Brain microvascular endothelial cell (primary cell): ENCODE measurements around the gene TPI1.

ENCODE experiments used
- DNase-seq: peaks from one replicate; pipeline ENCODE4 v3.0.0-alpha.2; 2020
- H3K27ac ChIP-seq: fragments of 250-450 bp; sonication (Bioruptor Pico); 2 replicates; pipeline ENCODE4 v1.5.1; 2020; ENCODE audit warnings: mild to moderate bottlenecking, moderate library complexity
- H3K27me3 ChIP-seq: fragments of 250-450 bp; sonication (Bioruptor Pico); replicated peaks from 2 replicates; pipeline ENCODE4 v1.5.1; 2020; ENCODE audit warnings: mild to moderate bottlenecking
- H3K36me3 ChIP-seq: fragments of 250-450 bp; sonication (Bioruptor Pico); replicated peaks from 2 replicates; pipeline ENCODE4 v1.5.1; 2020; ENCODE audit warnings: mild to moderate bottlenecking
- H3K4me3 ChIP-seq: 2 replicates; pipeline ENCODE4 v1.5.1; 2011; ENCODE audit warnings: low read depth, mild to moderate bottlenecking, control low read depth, low read length, moderate library complexity
- CTCF ChIP-seq: IDR thresholded peaks from 2 replicates; pipeline ENCODE4 v1.5.1; 2011; ENCODE audit warnings: low read depth, mild to moderate bottlenecking, moderate library complexity, low read length, control low read depth, inconsistent platforms; ENCODE audit errors: missing control alignments
- in situ Hi-C: cut with HindIII; loops from 2 replicates; pipeline ENCODE4 v1.10.0; 2017; ENCODE audit warnings: low sequenced_read_pairs, low pct_ligation_motif_present

Gene TPI1

DNA sequence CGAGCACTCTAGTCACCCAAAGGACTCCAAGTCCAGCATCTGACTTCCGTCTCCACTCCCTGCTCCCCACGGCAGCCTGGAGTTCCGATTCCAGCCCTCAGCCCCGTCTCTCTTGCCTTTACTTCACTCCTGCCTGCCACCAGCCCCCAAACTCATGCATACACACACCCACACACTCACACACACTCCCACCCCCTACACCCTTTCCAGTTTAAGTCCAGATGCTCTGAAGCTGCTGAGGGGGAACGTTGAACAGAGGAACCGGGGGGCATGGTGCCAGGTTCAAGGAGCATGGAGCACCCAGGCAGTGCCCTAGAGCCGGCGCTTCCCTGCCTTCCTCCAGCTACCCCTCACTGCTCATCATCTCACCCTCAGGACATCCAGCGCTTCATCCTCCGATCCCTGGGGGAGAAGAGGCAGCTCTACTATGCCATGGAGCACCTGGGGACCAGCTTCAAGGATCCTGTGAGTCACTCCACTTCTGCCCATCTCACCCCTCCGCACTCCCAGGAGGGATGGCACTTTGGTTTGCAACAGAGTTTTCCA is 35.8 kb upstream of the TPI1 start:
- no peak for TF ChIP-seq CTCF
- Histone ChIP-seq H3K36me3 (peaks cover 45% of the 10 kb centered on the region), H3K27me3 (no peaks in the 10 kb centered on the region), H3K4me3 (no peak overlapping the region), H3K27ac (no peak overlapping the region)
- in situ Hi-C loops, result no loop called here
- no peak for DNase-seq

- in situ Hi-C loops, result no loop called here
- no peak overlapping the region for H3K4me3 ChIP-seq
- H3K36me3 ChIP-seq, result peaks cover 51% of the 10 kb centered on the region
- DNase-seq, result no peak
- H3K27ac ChIP-seq, result no peak overlapping the region
- H3K27me3 ChIP-seq, result no peaks in the 10 kb centered on the region
- no peak for TF ChIP-seq CTCF
These were observed 35.2 kb upstream of the TPI1 start for GRCh38 chr12:6832125-6832524.

DNA sequence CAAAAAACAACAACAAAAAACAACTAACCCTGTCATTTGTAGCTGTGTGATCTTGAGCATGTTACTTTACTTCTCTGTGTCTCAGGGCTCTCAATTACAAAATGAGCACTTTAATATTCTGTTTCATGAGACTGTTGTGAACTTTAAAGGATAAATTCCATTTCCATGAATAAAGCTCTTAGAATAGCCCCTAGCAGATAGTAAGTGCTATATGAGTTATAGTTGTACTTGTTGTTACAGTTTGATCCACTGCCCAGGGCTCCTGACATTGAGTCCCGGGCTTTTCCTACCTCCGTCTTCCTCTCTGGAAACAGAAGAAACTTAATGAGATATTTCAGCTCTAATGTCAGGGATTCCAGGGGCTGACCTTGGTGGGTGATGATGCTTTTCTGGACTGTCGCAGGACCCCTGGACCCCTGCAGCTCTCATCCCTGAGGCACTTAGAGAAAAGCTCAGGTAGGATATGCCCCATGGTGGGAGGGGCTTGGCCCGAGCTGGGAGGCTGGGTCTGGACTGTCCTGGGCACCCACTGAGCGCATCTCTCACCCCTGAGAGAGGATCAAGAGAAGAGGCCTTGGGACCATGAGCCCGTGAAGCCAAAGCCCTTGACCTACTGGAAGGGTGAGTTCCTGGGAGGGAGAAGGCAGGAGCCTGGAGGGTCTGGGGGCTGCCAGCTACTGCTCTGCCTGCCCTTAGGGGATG is 34.0 kb upstream of the TPI1 start:
- DNase-seq, result no peak
- Histone ChIP-seq H3K27ac (no peak overlapping the region), H3K4me3 (no peak overlapping the region), H3K36me3 (peaks cover 63% of the 10 kb centered on the region), H3K27me3 (no peaks in the 10 kb centered on the region)
- in situ Hi-C loops, result no loop called here
- TF ChIP-seq CTCF, result no peak

DNA sequence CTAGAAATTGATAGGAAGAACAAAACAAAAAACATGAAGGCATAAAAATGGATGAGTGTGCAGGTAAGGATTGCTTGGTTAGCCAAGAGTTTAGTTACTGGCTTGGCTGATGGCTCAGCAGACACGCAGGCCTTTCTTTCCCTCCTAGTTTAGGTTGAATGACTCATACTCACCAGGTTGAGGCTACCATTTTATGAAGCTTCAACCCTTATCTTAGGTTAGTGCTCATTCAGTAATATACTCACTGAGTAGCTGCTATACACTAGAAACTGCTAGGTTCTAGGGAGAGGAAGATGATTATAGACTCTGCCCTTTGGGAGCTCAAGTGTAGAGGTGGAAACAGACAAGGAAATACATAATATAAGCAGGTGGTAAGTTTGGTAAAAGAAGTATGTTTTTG is 33.1 kb upstream of the TPI1 start:
- in situ Hi-C loops, result no loop called here
- H3K27ac ChIP-seq, result no peak overlapping the region
- peaks cover 72% of the 10 kb centered on the region for H3K36me3 ChIP-seq
- no peak overlapping the region for H3K4me3 ChIP-seq
- TF ChIP-seq CTCF, result no peak
- DNase-seq, result no peak
- no peaks in the 10 kb centered on the region for H3K27me3 ChIP-seq

GRCh38 chr12:6834873-6835272 is 32.5 kb upstream of the TPI1 start:
- Histone ChIP-seq H3K36me3 (peaks cover 79% of the 10 kb centered on the region), H3K4me3 (no peak overlapping the region), H3K27me3 (no peaks in the 10 kb centered on the region), H3K27ac (no peak overlapping the region)
- in situ Hi-C loops, result no loop called here
- TF ChIP-seq CTCF, result no peak
- no peak for DNase-seq

DNA sequence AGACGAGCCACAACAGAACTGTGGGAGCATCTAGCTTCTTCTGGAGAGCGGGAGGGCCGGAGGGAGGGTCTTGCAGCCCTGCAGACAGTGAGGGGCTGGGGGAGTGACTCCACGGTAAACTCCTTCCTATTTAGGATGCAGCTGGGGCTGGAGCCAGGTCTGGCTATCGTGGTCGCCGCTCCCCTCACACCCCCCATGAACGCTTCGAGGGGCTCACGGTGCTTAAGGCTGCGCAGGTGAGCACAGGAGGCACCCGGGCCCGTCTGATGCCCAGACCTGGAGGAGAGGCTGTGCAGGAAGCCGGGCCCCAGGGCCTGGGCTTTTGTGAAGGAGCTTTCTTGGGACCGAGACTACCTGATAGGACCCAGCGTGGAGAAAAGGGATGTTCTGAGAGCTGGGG is 30.5 kb upstream of the TPI1 start:
- TF ChIP-seq CTCF, result no peak
- in situ Hi-C loops, result no loop called here
- Histone ChIP-seq H3K27me3 (no peaks in the 10 kb centered on the region), H3K36me3 (peaks cover 67% of the 10 kb centered on the region), H3K27ac (no peak overlapping the region), H3K4me3 (no peak overlapping the region)
- DNase-seq, result no peak
